Measurements from ENCODE around the gene NETO2.

NETO2 gene

GRCh38 chr16:47051031-47051430 lies 92.7 kb downstream of the NETO2 start:
- no peak overlapping the region for H3K4me3 ChIP-seq (ENCODE audit: low read depth, low read length)

GRCh38 chr16:47049901-47050583 lies 93.7 kb downstream of the NETO2 start:
- H3K4me3 ChIP-seq (ENCODE audit: low read depth, low read length), result no peak overlapping the region
- CTCF ChIA-PET, result interaction anchor here (4.3 kb wide), 1 partner anchor 12 kb away, joined by 20 read pairs; no protein-coding TSS in a partner anchor
- H3K4me1 ChIP-seq (ENCODE audit: control insufficient read depth, insufficient read depth, low read length), result 0 out of 2 replicates have a peak, but pooled peaks cover 3% of the 10 kb centered on the region
- H3K27ac ChIP-seq (ENCODE audit: extremely low read depth, low read depth, low read length), result no peak overlapping the region
- TF ChIP-seq ZXDB (tag by site-specific recombination; IDR thresholded peaks at IDR 0.05), result no peak
- TF ChIP-seq EGR2 (tag by site-specific recombination; IDR thresholded peaks at IDR 0.05; ENCODE audit: low read depth), result peak; percentile 67
- peak; percentile 41 for TF ChIP-seq ZFHX2 (tag by site-specific recombination; conservative IDR thresholded peaks at IDR 0.05)
- H3K9me3 ChIP-seq (ENCODE audit: control insufficient read depth, insufficient read depth, low read depth, low read length), result no peaks in the 10 kb centered on the region
- no peaks in the 10 kb centered on the region for H3K36me3 ChIP-seq (ENCODE audit: control insufficient read depth in 2 of 2, insufficient read depth in 1 of 2, low read length in 2 of 2)
- POLR2A ChIA-PET, result no interaction called here

More at GRCh38 chr16:47051031-47051430, 92.7 kb downstream of the NETO2 start:
- Histone ChIP-seq H3K9me3 (ENCODE audit: control insufficient read depth, insufficient read depth, low read depth, low read length) (no peaks in the 10 kb centered on the region), H3K36me3 (ENCODE audit: control insufficient read depth in 2 of 2, insufficient read depth in 1 of 2, low read length in 2 of 2) (no peaks in the 10 kb centered on the region), H3K4me1 (ENCODE audit: control insufficient read depth, insufficient read depth, low read length) (no peaks in the 10 kb centered on the region), H3K27ac (ENCODE audit: extremely low read depth, low read depth, low read length) (no peak overlapping the region)
- CTCF ChIA-PET, result interaction anchor here (4.3 kb wide), 1 partner anchor 13 kb away, joined by 20 read pairs; no protein-coding TSS in a partner anchor
- POLR2A ChIA-PET, result no interaction called here
- TF ChIP-seq ZNF555 (tag by site-specific recombination; conservative IDR thresholded peaks at IDR 0.05) (no peak), ZNF645 (tag by site-specific recombination; IDR thresholded peaks at IDR 0.05) (no peak), ZNF184 (tag by site-specific recombination; IDR thresholded peaks at IDR 0.05) (no peak), SP2 (tag by site-specific recombination; IDR thresholded peaks at IDR 0.05) (no peak), ZNF677 (tag by site-specific recombination; IDR thresholded peaks at IDR 0.05) (no peak), ZNF571 (tag by site-specific recombination; IDR thresholded peaks at IDR 0.05) (no peak), ZNF558 (tag by site-specific recombination; IDR thresholded peaks at IDR 0.05) (no peak)

- ChIA-PET POLR2A (no interaction called here), CTCF (interaction anchor here (0.7 to 4.3 kb wide), 4 partner anchors 9 to 1597 kb away, joined by 3 to 20 read pairs (median 4); no protein-coding TSS in a partner anchor)
- 0 out of 2 replicates have a peak, but pooled peaks cover 3% of the 10 kb centered on the region for H3K4me1 ChIP-seq (ENCODE audit: control insufficient read depth, insufficient read depth, low read length)
- H3K27ac ChIP-seq (ENCODE audit: extremely low read depth, low read depth, low read length), result no peak overlapping the region
- H3K4me3 ChIP-seq (ENCODE audit: low read depth, low read length), result no peak overlapping the region
- no peaks in the 10 kb centered on the region for H3K9me3 ChIP-seq (ENCODE audit: control insufficient read depth, insufficient read depth, low read depth, low read length)
- TF ChIP-seq ZNF580 (tag by site-specific recombination; IDR thresholded peaks at IDR 0.05) (no peak), ZNF362 (tag by site-specific recombination; IDR thresholded peaks at IDR 0.05) (no peak), ZNF658 (tag by site-specific recombination; IDR thresholded peaks at IDR 0.05) (no peak), GLI2 (tag by site-specific recombination; IDR thresholded peaks at IDR 0.05; ENCODE audit: borderline replicate concordance, low read depth) (no peak), ZNF76 (tag by site-specific recombination; IDR thresholded peaks at IDR 0.05; ENCODE audit: borderline replicate concordance, low read depth) (no peak), ZNF530 (tag by site-specific recombination; IDR thresholded peaks at IDR 0.05; ENCODE audit: low read depth) (no peak), ZFHX2 (tag by site-specific recombination; conservative IDR thresholded peaks at IDR 0.05) (no peak), ZNF426 (tag by site-specific recombination; IDR thresholded peaks at IDR 0.05) (no peak)
- H3K36me3 ChIP-seq (ENCODE audit: control insufficient read depth in 2 of 2, insufficient read depth in 1 of 2, low read length in 2 of 2), result no peaks in the 10 kb centered on the region
Measured at GRCh38 chr16:47047524-47048203, 96.1 kb downstream of the NETO2 start.
